H9 (cell line): ENCODE results near the gene SNX32. TPM values are rescaled to one million over a fixed set of nuclear protein-coding genes. Genes with fewer than 3 reads are reported as not detected.
A peak's percentile ranks its signal among the peaks of the same experiment; 100 is the strongest.

ENCODE experiments used
- DNase-seq: peaks from one replicate; pipeline ENCODE4 v3.0.0-alpha.2; 2017
- H2AFZ ChIP-seq: one replicate; pipeline ENCODE4 v1.6.1; 2013; ENCODE audit warnings: mild to moderate bottlenecking, low read length, control low read depth, moderate library complexity
- H2AK5ac ChIP-seq: 2 replicates; pipeline ENCODE4 v1.6.1; 2013; ENCODE audit warnings: low read length, control low read depth, mixed read lengths; ENCODE audit not compliant: insufficient read length
- H2BK120ac ChIP-seq: one replicate; pipeline ENCODE4 v1.6.1; 2013; ENCODE audit warnings: low read depth, mild to moderate bottlenecking, low read length, control low read depth, inconsistent platforms; ENCODE audit not compliant: poor library complexity, severe bottlenecking
- H2BK12ac ChIP-seq: 2 replicates; pipeline ENCODE4 v1.6.1; 2013; ENCODE audit warnings: low read length, control low read depth, mixed read lengths, low read depth; ENCODE audit not compliant: insufficient read length
- H2BK15ac ChIP-seq: 2 replicates; pipeline ENCODE4 v1.6.1; 2013; ENCODE audit warnings: low read depth, low read length, control low read depth
- H2BK20ac ChIP-seq: one replicate; pipeline ENCODE4 v1.6.1; 2013; ENCODE audit warnings: low read depth, mild to moderate bottlenecking, low read length, control low read depth, inconsistent platforms; ENCODE audit not compliant: poor library complexity, severe bottlenecking
- H2BK5ac ChIP-seq: 2 replicates; pipeline ENCODE4 v1.6.1; 2013; ENCODE audit warnings: low read length, control low read depth, mixed read lengths; ENCODE audit not compliant: insufficient read length
- H3K14ac ChIP-seq: 2 replicates; pipeline ENCODE4 v1.6.1; 2013; ENCODE audit warnings: low read length, control low read depth; ENCODE audit not compliant: insufficient read depth
- H3K18ac ChIP-seq: 2 replicates; pipeline ENCODE4 v1.6.1; 2013; ENCODE audit warnings: low read depth, mild to moderate bottlenecking, mixed read lengths, low read length, control low read depth; ENCODE audit not compliant: insufficient read length
- H3K23ac ChIP-seq: 2 replicates; pipeline ENCODE4 v1.6.1; 2013; ENCODE audit warnings: low read length, control low read depth, mixed read lengths, low read depth; ENCODE audit not compliant: insufficient read length
- H3K23me2 ChIP-seq: 2 replicates; pipeline ENCODE4 v1.6.1; 2013; ENCODE audit warnings: low read depth, mild to moderate bottlenecking, mixed read lengths, low read length, control low read depth; ENCODE audit not compliant: insufficient read length, poor library complexity, severe bottlenecking
- H3K27ac ChIP-seq: 2 replicates; pipeline ENCODE4 v1.5.1; 2013; ENCODE audit warnings: low read length, control low read depth, mixed read lengths, low read depth; ENCODE audit not compliant: insufficient read length
- H3K27me3 ChIP-seq: 2 replicates; pipeline ENCODE4 v1.6.1; 2013; ENCODE audit warnings: low read length, control low read depth, inconsistent platforms; ENCODE audit not compliant: insufficient read depth
- H3K4ac ChIP-seq: 2 replicates; pipeline ENCODE4 v1.6.1; 2013; ENCODE audit warnings: low read depth, mild to moderate bottlenecking, control low read depth, inconsistent platforms, low read length, moderate library complexity
- H3K4me1 ChIP-seq: 2 replicates; pipeline ENCODE4 v1.6.1; 2013; ENCODE audit warnings: low read length, control low read depth, inconsistent platforms; ENCODE audit not compliant: insufficient read depth
- H3K4me2 ChIP-seq: 2 replicates; pipeline ENCODE4 v1.6.1; 2013; ENCODE audit warnings: low read length, control low read depth, mixed read lengths; ENCODE audit not compliant: insufficient read length, insufficient read depth
- H3K56ac ChIP-seq: 2 replicates; pipeline ENCODE4 v1.6.1; 2013; ENCODE audit warnings: low read depth, mild to moderate bottlenecking, mixed read lengths, low read length, control low read depth; ENCODE audit not compliant: insufficient read length
- H3K79me1 ChIP-seq: 2 replicates; pipeline ENCODE4 v1.6.1; 2013; ENCODE audit warnings: low read depth, mild to moderate bottlenecking, moderate library complexity, low read length, control low read depth, inconsistent platforms; ENCODE audit not compliant: insufficient read depth, poor library complexity, severe bottlenecking
- H3K79me2 ChIP-seq: 2 replicates; pipeline ENCODE4 v1.6.1; 2013; ENCODE audit warnings: low read length, control low read depth, inconsistent platforms; ENCODE audit not compliant: insufficient read depth
- H3K9ac ChIP-seq: 2 replicates; pipeline ENCODE4 v1.6.1; 2013; ENCODE audit warnings: low read length, control low read depth, mixed read lengths; ENCODE audit not compliant: insufficient read length; ENCODE audit errors: extremely low read depth
- H3K9me3 ChIP-seq: one replicate; pipeline ENCODE4 v1.6.1; 2013; ENCODE audit warnings: low read depth, low read length, inconsistent platforms; ENCODE audit not compliant: control insufficient read depth
- H3T11ph ChIP-seq: one replicate; pipeline ENCODE4 v1.6.1; 2013; ENCODE audit warnings: mild to moderate bottlenecking, low read length, control low read depth, inconsistent platforms
- H4K20me1 ChIP-seq: one replicate; pipeline ENCODE4 v1.6.1; 2013; ENCODE audit not compliant: control insufficient read depth, insufficient read length, insufficient read depth
- H4K5ac ChIP-seq: 2 replicates; pipeline ENCODE4 v1.6.1; 2013; ENCODE audit warnings: low read depth, mild to moderate bottlenecking, mixed read lengths, low read length, control low read depth; ENCODE audit not compliant: insufficient read length
- H4K8ac ChIP-seq: replicated peaks from 2 replicates; pipeline ENCODE4 v1.6.1; 2013; ENCODE audit warnings: low read length, control low read depth, mixed read lengths, low read depth; ENCODE audit not compliant: insufficient read length
- H4K91ac ChIP-seq: 2 replicates; pipeline ENCODE4 v1.6.1; 2013; ENCODE audit warnings: low read depth, mild to moderate bottlenecking, moderate library complexity, mixed read lengths, low read length, control low read depth; ENCODE audit not compliant: insufficient read length
- H3K27ac Mint-ChIP-seq, 3 experiments: 2 replicates in 2 of 3; 3 replicates in 1 of 3; pipeline ENCODE4 v1.8.0; 2020 to 2021; ENCODE audit warnings: mixed read lengths in 3 of 3, mild to moderate bottlenecking in 1 of 3, moderate library complexity in 1 of 3
- H3K27me3 Mint-ChIP-seq: 2 replicates; pipeline ENCODE4 v1.8.0; 2021; ENCODE audit warnings: low read depth, mild to moderate bottlenecking, moderate library complexity, mixed read lengths
- H3K36me3 Mint-ChIP-seq, 3 experiments: 2 replicates in 2 of 3; 3 replicates in 1 of 3; pipeline ENCODE4 v1.8.0; 2020 to 2021; ENCODE audit warnings: low read depth in 3 of 3, mixed read lengths in 3 of 3; ENCODE audit not compliant: insufficient read depth in 1 of 3
- H3K4me1 Mint-ChIP-seq, 2 experiments: 2 replicates each; pipeline ENCODE4 v1.8.0; 2020; ENCODE audit warnings: mixed read lengths in 2 of 2
- H3K4me3 Mint-ChIP-seq, 2 experiments: 2 replicates in 1 of 2; 3 replicates in 1 of 2; pipeline ENCODE4 v1.8.0; 2020 to 2021; ENCODE audit warnings: mild to moderate bottlenecking in 2 of 2, mixed read lengths in 2 of 2, moderate library complexity in 1 of 2
- H3K9me3 Mint-ChIP-seq, 2 experiments: 2 replicates in 1 of 2; 3 replicates in 1 of 2; pipeline ENCODE4 v1.8.0; 2020; ENCODE audit warnings: mild to moderate bottlenecking in 2 of 2, mixed read lengths in 2 of 2, moderate library complexity in 1 of 2
- WGBS: extraction: QIAGEN DNeasy Blood & Tissue Kit; methylation state at CpG from one replicate; pipeline ENCODE4 v1.1.7; 2013; ENCODE audit warnings: missing lambda C conversion rate, low lambda C conversion rate, mixed read lengths; ENCODE audit not compliant: insufficient read length; ENCODE audit errors: extremely low coverage; 5-methylcytosine and 5-hydroxymethylcytosine counted together
- total RNA-seq: library from RNA; stranded (reverse); gene quantifications from 2 replicates; pipeline ENCODE4 v1.2.1, GENCODE V29; 2021
- TF ChIP-seq, protein P1 (sequence below): fragments of 200-600 bp; sonication (generic); conservative IDR thresholded peaks from 3 replicates; pipeline ENCODE4 v1.8.0; 2021; ENCODE audit warnings: antibody characterized with exemption, mild to moderate bottlenecking

The SNX32 gene
- total RNA-seq, 1 experiment from 2014 or later = 1.2 TPM

DNA sequence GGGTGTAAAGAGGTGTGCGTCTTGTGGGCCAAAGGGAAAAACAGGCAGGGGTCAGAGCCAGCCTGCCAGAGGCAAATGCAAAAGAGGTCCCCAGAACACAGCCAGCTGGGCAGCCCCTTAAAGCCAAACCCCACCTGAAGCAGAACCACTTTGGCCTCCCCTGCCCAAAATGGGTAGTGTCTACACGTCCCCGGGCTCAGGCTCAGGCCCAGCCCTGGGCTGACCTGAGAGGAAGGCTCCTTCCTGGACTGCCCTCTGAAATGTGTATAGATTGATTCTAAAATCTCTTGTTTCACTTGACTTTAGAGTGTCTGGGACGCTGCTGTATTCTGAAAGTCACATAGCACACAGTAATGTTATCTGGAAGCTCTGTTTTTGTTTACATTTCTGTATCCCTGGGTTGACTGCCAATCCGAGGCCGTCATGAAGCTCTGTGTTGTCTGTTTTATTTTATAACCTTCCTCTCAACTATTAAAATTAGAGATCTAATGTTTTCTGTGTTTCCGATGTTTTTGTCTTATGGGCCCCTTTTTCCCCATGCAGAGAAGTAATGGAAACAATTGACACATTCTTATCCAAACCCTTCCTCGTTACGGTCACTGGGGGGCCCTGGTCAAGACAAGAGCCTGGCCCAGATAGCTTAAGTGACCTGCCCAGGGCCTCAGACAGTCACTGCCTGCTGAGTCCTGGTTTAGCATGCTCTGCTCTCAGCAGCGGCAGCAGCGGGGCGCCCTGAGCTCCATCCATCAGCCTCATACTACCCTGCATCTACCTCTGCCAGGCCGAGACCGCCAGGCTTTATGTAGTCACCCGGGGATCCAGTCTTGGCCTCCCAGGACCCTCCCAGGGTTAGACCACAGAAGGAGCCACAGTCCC, 36.8 kb upstream of the SNX32 start:
- H3K27ac ChIP-seq = no peak overlapping the region
- no peak overlapping the region for H3K14ac ChIP-seq

More for the DNA sequence above, 36.8 kb upstream of the SNX32 start:
- Mint-ChIP-seq H3K4me3 (no peak overlapping the region; a peak in 1 of 5 replicates), H3K27me3 (peaks cover 2% of the 10 kb centered on the region), H3K27ac (peak overlapping the region in 1 of 3 experiments; percentile 25; a peak in 2 of 7 replicates), H3K4me1 (peaks cover 29 to 37% of the 10 kb centered on the region in 2 experiments), H3K36me3 (peaks cover 0 to 6% (median 0%) of the 10 kb centered on the region in 3 experiments; a peak in 1 of 7 replicates), H3K9me3 (no peaks in the 10 kb centered on the region)
- Histone ChIP-seq H3K79me1 (no peaks in the 10 kb centered on the region), H3K9ac (no peak overlapping the region), H3K18ac (no peak overlapping the region), H2BK20ac (no peak overlapping the region), H3K27me3 (no peaks in the 10 kb centered on the region), H2BK5ac (no peak overlapping the region), H4K20me1 (no peaks in the 10 kb centered on the region), H3K4me1 (no peaks in the 10 kb centered on the region), H4K8ac (no peak overlapping the region), H3K79me2 (no peaks in the 10 kb centered on the region), H3K4ac (no peak overlapping the region), H3K23ac (no peak overlapping the region), H2AFZ (no peak overlapping the region), H3K4me2 (no peak overlapping the region), H3K9me3 (no peaks in the 10 kb centered on the region), H2AK5ac (no peak overlapping the region), H3K23me2 (no peaks in the 10 kb centered on the region), H3K56ac (no peak overlapping the region), H2BK12ac (no peak overlapping the region), H4K91ac (no peak overlapping the region), H3T11ph (no peak overlapping the region), H4K5ac (no peak overlapping the region), H2BK120ac (no peak overlapping the region), H2BK15ac (no peak overlapping the region)
- WGBS = no CpG with 5 or more reads among the region's 15 CpGs
- TF ChIP-seq, protein P1, sequence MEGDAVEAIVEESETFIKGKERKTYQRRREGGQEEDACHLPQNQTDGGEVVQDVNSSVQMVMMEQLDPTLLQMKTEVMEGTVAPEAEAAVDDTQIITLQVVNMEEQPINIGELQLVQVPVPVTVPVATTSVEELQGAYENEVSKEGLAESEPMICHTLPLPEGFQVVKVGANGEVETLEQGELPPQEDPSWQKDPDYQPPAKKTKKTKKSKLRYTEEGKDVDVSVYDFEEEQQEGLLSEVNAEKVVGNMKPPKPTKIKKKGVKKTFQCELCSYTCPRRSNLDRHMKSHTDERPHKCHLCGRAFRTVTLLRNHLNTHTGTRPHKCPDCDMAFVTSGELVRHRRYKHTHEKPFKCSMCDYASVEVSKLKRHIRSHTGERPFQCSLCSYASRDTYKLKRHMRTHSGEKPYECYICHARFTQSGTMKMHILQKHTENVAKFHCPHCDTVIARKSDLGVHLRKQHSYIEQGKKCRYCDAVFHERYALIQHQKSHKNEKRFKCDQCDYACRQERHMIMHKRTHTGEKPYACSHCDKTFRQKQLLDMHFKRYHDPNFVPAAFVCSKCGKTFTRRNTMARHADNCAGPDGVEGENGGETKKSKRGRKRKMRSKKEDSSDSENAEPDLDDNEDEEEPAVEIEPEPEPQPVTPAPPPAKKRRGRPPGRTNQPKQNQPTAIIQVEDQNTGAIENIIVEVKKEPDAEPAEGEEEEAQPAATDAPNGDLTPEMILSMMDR = no peak; the same call in 2 of the 3 replicates
- DNase-seq = no peak
